ENCODE data around the gene CORO2B. TPM values are rescaled to one million over a fixed set of nuclear protein-coding genes. Genes with fewer than 3 reads are reported as not detected.
A peak's percentile ranks its signal among the peaks of the same experiment; 100 is the strongest.

The CORO2B gene
- total RNA-seq, 1 donor from 2014 or later, result 0.77 TPM

GRCh38 chr15:68697711-68698690 is 119.2 kb downstream of the CORO2B start:
- DNase-seq (ENCODE audit: low read depth in 2 of 2), result peak in 1 of 2 donors; percentile 14

- DNase-seq (ENCODE audit: low read depth in 2 of 2), result no peak
These were observed 119.9 kb downstream of the CORO2B start for GRCh38 chr15:68698708-68699107.

- DNase-seq (ENCODE audit: low read depth in 2 of 2), result no peak
These were observed 120.5 kb downstream of the CORO2B start for GRCh38 chr15:68699124-68699880.

GRCh38 chr15:68699881-68700454 is 121.2 kb downstream of the CORO2B start:
- no peak for DNase-seq (ENCODE audit: low read depth in 2 of 2)

- DNase-seq (ENCODE audit: low read depth in 2 of 2), result peak; percentile 50 to 75
These were observed 121.8 kb downstream of the CORO2B start for GRCh38 chr15:68700455-68701123.

DNA sequence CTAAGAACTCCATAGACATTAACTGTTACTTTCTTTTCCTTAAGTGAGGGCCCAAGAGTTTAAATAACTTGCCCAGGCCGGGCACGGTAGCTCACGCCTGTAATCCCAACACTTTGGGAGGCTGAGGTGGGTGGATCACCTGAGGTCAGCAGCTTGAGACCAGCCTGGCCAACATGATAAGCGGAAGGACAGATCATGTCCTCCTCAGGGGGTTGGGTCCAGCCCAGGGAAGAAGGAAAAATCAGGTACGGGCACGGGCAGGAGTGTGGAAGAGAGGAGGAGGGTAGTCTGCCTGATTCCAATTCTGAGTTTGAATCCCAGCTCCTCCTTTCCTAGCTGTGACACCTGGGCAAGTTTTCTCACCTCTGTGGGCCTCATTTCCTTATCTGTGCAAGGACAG is 123.1 kb downstream of the CORO2B start:
- no peak for DNase-seq (ENCODE audit: low read depth in 2 of 2)

- DNase-seq (ENCODE audit: low read depth in 2 of 2), result peak in 1 of 2 donors; percentile 72
These were observed 125.8 kb downstream of the CORO2B start for GRCh38 chr15:68704496-68705021.

DNA sequence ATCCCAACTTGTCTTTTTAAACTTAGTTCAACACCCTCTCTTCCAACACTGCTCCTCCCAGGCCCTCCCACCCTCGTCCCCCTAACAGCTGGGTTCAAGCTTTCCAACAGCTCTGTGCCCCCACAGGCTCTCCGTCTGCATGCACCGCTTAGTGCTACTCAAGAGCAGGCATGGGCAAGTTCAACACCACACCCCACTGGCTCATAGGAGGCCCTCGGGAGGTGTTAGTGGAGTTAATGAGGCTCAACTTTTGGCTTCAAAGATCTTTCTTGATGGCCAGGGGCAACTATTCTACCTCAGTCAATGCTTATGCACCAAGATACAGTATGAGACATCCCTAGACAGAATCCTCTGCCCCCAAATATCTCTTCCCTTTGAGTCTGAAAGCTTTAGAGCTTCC is 127.5 kb downstream of the CORO2B start:
- DNase-seq (ENCODE audit: low read depth in 2 of 2), result no peak

DNA sequence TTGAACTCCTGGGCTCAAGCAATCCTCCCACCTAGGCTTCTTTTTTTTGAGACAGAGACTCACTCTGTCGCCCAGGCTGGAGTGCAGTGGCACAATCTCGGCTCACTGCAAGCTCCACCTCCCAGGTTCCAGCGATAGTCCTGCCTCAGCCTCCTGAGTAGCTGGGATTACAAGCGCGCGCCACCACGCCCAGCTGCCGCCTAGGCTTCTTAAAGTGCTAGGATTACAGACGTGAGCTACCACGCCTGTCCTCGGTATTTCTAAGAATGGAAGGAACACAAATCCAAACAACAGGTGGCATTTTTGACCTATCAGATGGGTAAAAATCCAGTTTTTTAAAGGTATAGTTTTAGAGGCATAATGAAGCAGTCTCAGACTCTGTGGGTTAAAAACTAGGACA is 128.1 kb downstream of the CORO2B start:
- DNase-seq (ENCODE audit: low read depth in 2 of 2), result no peak

DNA sequence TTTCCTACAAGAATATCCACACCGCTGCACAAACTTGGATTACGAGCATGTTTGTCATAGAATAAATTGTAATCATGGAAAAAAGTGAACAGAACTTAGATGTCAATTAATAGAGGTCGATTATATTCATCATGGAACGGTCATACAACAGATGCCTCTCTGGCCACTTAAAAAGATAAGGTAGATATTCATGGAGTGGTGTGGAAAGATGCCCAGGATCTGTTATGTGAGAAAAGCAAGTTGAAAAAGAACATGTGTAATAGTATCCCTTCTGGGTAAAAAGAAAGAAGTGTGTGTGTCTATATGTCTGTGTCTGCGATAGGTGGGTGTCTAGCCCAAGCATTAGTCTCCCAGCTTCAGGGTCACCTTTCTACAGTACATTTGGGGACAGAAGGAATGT is 128.6 kb downstream of the CORO2B start:
- DNase-seq (ENCODE audit: low read depth in 2 of 2), result no peak

GRCh38 chr15:68709876-68710275 is 131.1 kb downstream of the CORO2B start:
- DNase-seq (ENCODE audit: low read depth in 2 of 2), result no peak

DNA sequence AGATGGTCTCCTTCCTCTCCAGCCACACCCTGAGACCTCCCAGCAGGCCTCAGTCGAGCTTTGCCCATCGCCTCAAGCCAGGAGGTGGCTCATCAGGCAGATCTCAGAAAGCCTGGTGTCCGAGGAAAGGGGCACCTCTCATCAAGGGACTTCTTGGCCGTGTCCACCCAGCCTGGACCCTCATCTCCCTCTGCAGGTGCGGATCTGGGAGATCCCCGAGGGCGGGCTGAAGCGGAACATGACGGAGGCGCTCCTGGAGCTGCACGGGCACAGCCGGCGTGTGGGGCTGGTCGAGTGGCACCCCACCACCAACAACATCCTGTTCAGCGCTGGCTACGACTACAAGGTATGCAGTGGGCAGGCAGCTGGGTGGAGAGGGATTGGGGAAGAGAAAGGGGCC is 131.7 kb downstream of the CORO2B start:
- DNase-seq (ENCODE audit: low read depth in 2 of 2), result no peak

DNA sequence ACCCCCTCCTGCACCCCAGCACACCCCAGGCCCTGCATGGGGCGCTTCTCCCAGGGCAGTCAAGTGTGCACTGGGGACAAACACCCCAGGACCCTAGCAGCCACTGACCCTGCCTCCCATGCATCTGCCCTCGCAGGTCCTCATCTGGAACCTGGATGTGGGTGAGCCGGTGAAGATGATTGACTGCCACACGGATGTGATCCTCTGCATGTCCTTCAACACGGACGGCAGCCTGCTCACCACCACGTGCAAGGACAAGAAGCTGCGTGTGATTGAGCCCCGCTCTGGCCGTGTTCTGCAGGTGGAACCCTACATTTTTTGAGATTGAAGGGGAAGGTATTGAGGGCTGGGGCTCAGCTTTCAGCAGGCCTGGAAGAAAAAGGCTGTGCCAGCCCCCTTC is 132.6 kb downstream of the CORO2B start:
- DNase-seq (ENCODE audit: low read depth in 2 of 2), result no peak

DNA sequence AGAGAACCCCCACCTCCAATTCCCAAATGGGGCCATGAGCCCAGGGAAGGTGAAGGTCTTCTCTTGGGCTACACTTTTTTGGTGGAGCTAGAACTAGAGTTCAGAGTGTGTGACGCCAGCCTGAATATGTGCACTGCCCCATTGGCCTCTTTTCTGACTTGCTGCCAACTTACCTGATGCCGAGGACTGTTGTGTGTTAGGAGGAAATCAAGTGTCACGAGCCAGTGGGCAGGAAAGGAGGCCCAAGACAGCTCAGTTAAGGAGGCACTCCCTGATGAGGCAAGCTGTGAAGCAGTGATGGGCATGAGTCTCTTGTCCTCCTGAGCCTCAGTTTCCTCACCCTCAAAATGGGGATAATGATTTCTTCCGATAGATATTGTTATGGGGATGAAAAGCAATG is 134.1 kb downstream of the CORO2B start:
- no peak for DNase-seq (ENCODE audit: low read depth in 2 of 2)

- DNase-seq (ENCODE audit: low read depth in 2 of 2), result no peak
These were observed 135.1 kb downstream of the CORO2B start for GRCh38 chr15:68713874-68714273.

GRCh38 chr15:68715111-68715510 is 136.3 kb downstream of the CORO2B start:
- no peak for DNase-seq (ENCODE audit: low read depth in 2 of 2)

GRCh38 chr15:68717951-68718350 is 139.2 kb downstream of the CORO2B start:
- DNase-seq (ENCODE audit: low read depth in 2 of 2), result no peak

DNA sequence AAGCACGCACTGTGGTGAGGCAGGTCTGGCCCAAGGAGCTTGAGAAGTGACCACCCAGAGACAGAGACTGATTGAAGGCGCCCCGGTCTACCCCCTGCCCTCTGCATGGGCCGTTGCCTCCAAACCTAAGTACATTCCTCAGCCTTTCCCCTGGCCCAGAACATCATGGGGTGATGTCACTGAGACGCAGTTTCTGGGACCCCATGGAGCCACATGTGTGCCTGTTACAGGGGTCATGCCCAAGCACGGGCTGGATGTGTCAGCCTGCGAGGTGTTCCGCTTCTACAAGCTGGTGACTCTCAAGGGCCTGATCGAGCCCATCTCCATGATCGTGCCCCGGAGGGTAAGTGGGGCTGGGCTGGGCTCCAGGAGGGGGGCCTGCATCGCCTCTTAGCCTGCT is 139.7 kb downstream of the CORO2B start:
- no peak for DNase-seq (ENCODE audit: low read depth in 2 of 2)

- DNase-seq (ENCODE audit: low read depth in 2 of 2), result no peak
These were observed 140.3 kb downstream of the CORO2B start for GRCh38 chr15:68719051-68719450.

DNA sequence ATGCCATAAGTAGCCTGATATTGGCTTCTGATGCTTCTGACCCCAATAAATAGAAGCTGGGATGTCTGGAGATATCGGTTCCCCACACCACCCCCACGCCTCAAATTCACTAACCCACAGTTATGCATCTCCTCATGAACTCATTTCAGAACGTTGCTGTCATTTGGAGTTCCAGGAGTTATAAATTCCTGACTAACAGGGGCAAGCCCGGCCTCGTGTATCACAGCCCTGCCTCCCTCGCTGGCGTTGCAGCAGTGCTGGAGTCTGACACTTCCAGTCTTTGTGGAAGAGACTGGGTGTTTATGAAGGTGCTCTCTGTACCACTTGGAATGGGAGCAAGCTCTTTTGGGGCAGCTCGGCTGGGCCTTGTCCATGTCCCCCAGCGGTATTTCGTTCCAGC is 140.9 kb downstream of the CORO2B start:
- DNase-seq (ENCODE audit: low read depth in 2 of 2), result no peak

DNA sequence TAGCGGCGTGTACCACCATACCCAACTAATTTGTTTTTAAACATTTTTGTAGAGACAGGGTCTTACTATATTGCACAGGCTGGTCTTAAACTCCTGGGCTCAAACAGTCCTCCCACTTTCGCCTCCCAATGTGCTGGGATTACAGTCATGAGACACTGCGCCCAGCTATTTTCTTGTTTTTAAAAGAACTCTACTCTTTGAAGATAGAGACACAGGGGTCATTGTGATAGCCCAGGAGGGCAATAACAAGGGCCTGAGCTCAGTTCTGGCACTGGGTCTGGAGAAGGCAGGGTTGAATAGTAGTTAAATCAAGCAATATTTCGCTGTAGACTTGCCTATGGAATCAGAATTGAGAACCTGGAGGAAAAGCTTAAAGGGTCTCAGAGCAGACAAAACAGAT is 143.1 kb downstream of the CORO2B start:
- DNase-seq (ENCODE audit: low read depth in 2 of 2), result no peak
